MM.1S (cell line): ENCODE results near the gene NAP1L5.
A peak's percentile ranks its signal among the peaks of the same experiment; 100 is the strongest.

Experiments
- DNase-seq: peaks from one replicate; pipeline ENCODE4 v3.0.0-alpha.2; 2015
- H2AFZ ChIP-seq: fragments of 300-600 bp; sonication (generic); 2 replicates; pipeline ENCODE4 v1.6.0; 2016; ENCODE audit warnings: antibody characterized with exemption, low read length
- H3F3A ChIP-seq: fragments of 300-600 bp; sonication (generic); 2 replicates; pipeline ENCODE4 v1.6.1; 2016; ENCODE audit warnings: mild to moderate bottlenecking, antibody characterized with exemption, low read length, moderate library complexity, mixed read lengths; ENCODE audit not compliant: insufficient read depth
- H3K27ac ChIP-seq: fragments of 300-600 bp; sonication (generic); 2 replicates; pipeline ENCODE4 v1.5.1; 2016; ENCODE audit warnings: mild to moderate bottlenecking, low read length
- H3K27me3 ChIP-seq: fragments of 300-600 bp; sonication (generic); replicated peaks from 2 replicates; pipeline ENCODE4 v1.6.0; 2016; ENCODE audit warnings: low read length; ENCODE audit not compliant: insufficient read depth
- H3K36me3 ChIP-seq: fragments of 300-600 bp; sonication (generic); replicated peaks from 2 replicates; pipeline ENCODE4 v1.6.1; 2016; ENCODE audit warnings: mild to moderate bottlenecking, low read length, mixed read lengths; ENCODE audit not compliant: insufficient read depth
- H3K4me1 ChIP-seq: fragments of 300-600 bp; sonication (generic); 2 replicates; pipeline ENCODE4 v1.6.1; 2016; ENCODE audit warnings: low read length, mixed read lengths
- H3K4me2 ChIP-seq: fragments of 300-600 bp; sonication (generic); 2 replicates; pipeline ENCODE4 v1.6.0; 2016; ENCODE audit warnings: low read depth, low read length
- H3K4me3 ChIP-seq: fragments of 300-600 bp; sonication (generic); 2 replicates; pipeline ENCODE4 v1.5.1; 2016; ENCODE audit warnings: low read length, mixed read lengths
- H3K79me2 ChIP-seq: fragments of 300-600 bp; sonication (generic); 2 replicates; pipeline ENCODE4 v1.6.1; 2016; ENCODE audit warnings: mixed run types, low read length, mixed read lengths
- H3K9ac ChIP-seq: fragments of 300-600 bp; sonication (generic); 2 replicates; pipeline ENCODE4 v1.6.1; 2016; ENCODE audit warnings: low read length, mixed read lengths
- H3K9me2 ChIP-seq: fragments of 300-600 bp; sonication (generic); replicated peaks from 2 replicates; pipeline ENCODE4 v1.6.1; 2016; ENCODE audit warnings: mild to moderate bottlenecking, low read length, mixed read lengths; ENCODE audit not compliant: insufficient read depth
- H3K9me3 ChIP-seq: fragments of 300-600 bp; sonication (generic); replicated peaks from 2 replicates; pipeline ENCODE4 v1.6.1; 2016; ENCODE audit warnings: mild to moderate bottlenecking, low read length, mixed read lengths; ENCODE audit not compliant: insufficient read depth
- H4K20me1 ChIP-seq: fragments of 300-600 bp; sonication (generic); 2 replicates; pipeline ENCODE4 v1.6.1; 2016; ENCODE audit warnings: mild to moderate bottlenecking, low read length, moderate library complexity, mixed read lengths; ENCODE audit not compliant: insufficient read depth
- CTCF ChIP-seq: fragments of 300-600 bp; sonication (generic); IDR thresholded peaks from 2 replicates; pipeline ENCODE4 v1.5.1; 2016; ENCODE audit warnings: antibody characterized with exemption, low read length, mixed read lengths
- EZH2 ChIP-seq: fragments of 300-600 bp; sonication (generic); optimal IDR thresholded peaks from 2 replicates; pipeline ENCODE3; 2017; ENCODE audit warnings: low read depth, mild to moderate bottlenecking, antibody characterized with exemption, low read length, mixed read lengths
- EZH2phosphoT487 ChIP-seq: fragments of 300-600 bp; sonication (generic); IDR thresholded peaks from 2 replicates; pipeline ENCODE4 v1.6.1; 2018; ENCODE audit warnings: antibody characterized with exemption, low read length

NAP1L5 gene

GRCh38 chr4:88743696-88744095, 46.1 kb upstream of the NAP1L5 start:
- Histone ChIP-seq H2AFZ (no peak overlapping the region), H3K9me3 (no peaks in the 10 kb centered on the region), H4K20me1 (no peaks in the 10 kb centered on the region), H3K9me2 (no peaks in the 10 kb centered on the region), H3K79me2 (no peaks in the 10 kb centered on the region), H3K36me3 (no peaks in the 10 kb centered on the region), H3K4me2 (no peak overlapping the region), H3K4me1 (no peaks in the 10 kb centered on the region), H3K27me3 (no peaks in the 10 kb centered on the region), H3K9ac (no peak overlapping the region), H3F3A (no peaks in the 10 kb centered on the region), H3K27ac (no peak overlapping the region), H3K4me3 (no peak overlapping the region)
- DNase-seq: no peak
- TF ChIP-seq EZH2 (no peak), EZH2phosphoT487 (no peak), CTCF (no peak)

- H3K79me2 ChIP-seq: no peaks in the 10 kb centered on the region
- no peak overlapping the region for H3K4me3 ChIP-seq
- H3K9ac ChIP-seq: no peak overlapping the region
- TF ChIP-seq CTCF (no peak), EZH2phosphoT487 (no peak), EZH2 (no peak)
- H2AFZ ChIP-seq: no peak overlapping the region
- H3K27me3 ChIP-seq: no peaks in the 10 kb centered on the region
- H4K20me1 ChIP-seq: no peaks in the 10 kb centered on the region
- no peak overlapping the region for H3K27ac ChIP-seq
- H3F3A ChIP-seq: no peaks in the 10 kb centered on the region
- no peaks in the 10 kb centered on the region for H3K36me3 ChIP-seq
- no peak overlapping the region for H3K4me2 ChIP-seq
- peaks cover 5% of the 10 kb centered on the region for H3K4me1 ChIP-seq
- no peaks in the 10 kb centered on the region for H3K9me2 ChIP-seq
- H3K9me3 ChIP-seq: no peaks in the 10 kb centered on the region
- no peak for DNase-seq
Observed at GRCh38 chr4:88742561-88742960, 44.9 kb upstream of the NAP1L5 start.

DNA sequence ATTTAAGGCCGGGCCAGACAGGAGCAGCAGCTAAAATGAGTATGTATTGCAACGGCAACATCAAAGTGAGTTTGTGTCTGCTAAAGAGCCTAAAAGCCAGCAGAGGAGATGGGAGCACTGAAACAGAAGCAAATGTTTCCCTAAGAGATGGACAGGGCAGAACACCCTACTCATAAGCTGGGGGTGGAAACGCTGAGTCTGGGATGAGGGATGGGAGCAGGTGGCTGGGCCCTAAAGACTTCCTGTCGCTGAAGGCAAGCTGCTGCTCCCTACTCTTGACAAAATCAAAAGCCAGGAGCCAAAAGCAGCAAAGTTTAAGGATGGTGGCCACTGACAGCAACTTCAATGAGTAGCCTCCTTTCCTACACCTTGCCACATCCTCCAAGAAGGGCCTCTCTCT, 40.6 kb upstream of the NAP1L5 start:
- Histone ChIP-seq H3K4me1 (peaks cover 5% of the 10 kb centered on the region), H3K9me3 (no peaks in the 10 kb centered on the region), H3K9ac (no peak overlapping the region), H3K4me2 (peak overlapping the region; percentile 46; the same call in 1 of the 2 replicates), H4K20me1 (no peaks in the 10 kb centered on the region), H2AFZ (no peak overlapping the region), H3K79me2 (no peaks in the 10 kb centered on the region), H3K4me3 (no peak overlapping the region), H3K9me2 (no peaks in the 10 kb centered on the region), H3K27ac (peak overlapping the region; percentile 9; the same call in 1 of the 2 replicates), H3K36me3 (no peaks in the 10 kb centered on the region), H3F3A (no peaks in the 10 kb centered on the region), H3K27me3 (no peaks in the 10 kb centered on the region)
- TF ChIP-seq EZH2 (no peak), EZH2phosphoT487 (no peak), CTCF (no peak)
- DNase-seq: no peak
